Measurements from ENCODE around the gene CDPF1. TPM values are rescaled to one million over a fixed set of nuclear protein-coding genes. Genes with fewer than 3 reads are reported as not detected.
"Not testable (repeated sequence)": the region's sequence is repeated elsewhere in the genome, so short reads cannot be mapped to it uniquely, and the experiment has no call there.

Gene CDPF1
- total RNA-seq, 2 experiments from 2014 or later: 11.2 to 13.6 TPM

DNA sequence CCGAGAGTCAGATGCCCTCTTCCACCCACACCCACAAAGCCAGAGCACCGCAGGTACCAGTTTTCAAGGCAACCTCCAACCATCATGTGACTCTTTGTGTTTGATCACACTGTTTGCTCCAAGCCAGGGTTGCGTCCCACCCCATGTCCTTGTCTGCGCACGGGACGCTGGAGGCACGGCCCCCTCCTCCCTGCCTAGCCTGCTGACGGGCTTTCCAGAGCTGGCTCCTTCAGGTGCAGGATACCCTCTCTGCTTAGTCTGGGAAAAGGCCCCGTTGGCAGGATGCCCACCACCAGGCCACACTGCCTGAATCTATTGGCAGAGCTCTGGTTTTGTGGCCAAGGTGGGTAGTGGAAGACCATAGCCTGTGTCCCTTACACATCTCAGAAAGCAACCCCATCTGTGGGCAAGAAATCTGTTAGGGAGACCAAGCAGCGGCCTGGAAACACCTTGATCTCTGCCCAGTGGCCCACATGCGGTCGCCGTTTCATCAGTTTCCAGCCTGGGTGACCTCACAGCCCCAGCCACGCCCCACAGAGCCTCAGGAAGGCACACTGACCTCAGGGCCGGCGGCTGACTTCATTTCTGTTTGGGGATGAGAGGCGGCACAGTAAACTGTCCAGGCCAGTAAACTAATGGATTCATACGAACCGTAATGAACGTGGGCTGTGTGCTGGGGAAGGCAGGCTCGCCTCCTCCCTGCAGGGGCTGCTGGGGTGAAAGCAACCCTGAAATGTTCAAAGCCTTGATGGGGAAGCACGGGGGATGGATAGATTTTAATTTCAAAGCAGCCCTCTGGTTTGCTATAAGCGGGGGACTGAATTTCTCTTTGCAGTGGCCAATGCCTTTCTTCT is 25.8 kb downstream of the CDPF1 start:
- Mint-ChIP-seq H3K27ac (no peak overlapping the region), H3K36me3 (peaks cover 28% of the 10 kb centered on the region), H3K27me3 (no peaks in the 10 kb centered on the region)

DNA sequence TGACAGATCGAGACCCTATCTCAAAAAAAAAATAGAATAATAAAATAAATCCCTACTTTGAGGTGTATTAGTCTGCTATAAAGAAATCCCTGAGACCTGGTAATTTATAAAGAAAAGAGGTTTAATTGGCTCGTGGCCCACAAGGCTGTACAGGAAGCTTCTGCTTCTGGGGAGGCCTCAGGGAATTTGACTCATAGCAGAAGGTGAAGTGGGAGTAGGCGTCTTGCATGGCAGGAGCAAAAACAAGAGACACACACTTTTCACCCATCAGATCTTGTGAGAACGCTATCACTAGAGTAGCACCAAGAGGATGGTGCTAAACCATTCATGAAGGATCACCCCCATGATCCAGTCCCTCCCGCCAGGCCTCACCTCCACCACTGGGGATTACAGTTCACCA is 29.2 kb downstream of the CDPF1 start:
- H3K27ac Mint-ChIP-seq: no peak overlapping the region
- no peak for DNase-seq
- POLR2A ChIA-PET: no interaction called here

More for the DNA sequence above, 25.8 kb downstream of the CDPF1 start:
- Mint-ChIP-seq H3K9me3 (peaks cover 2% of the 10 kb centered on the region), H3K4me3 (no peak overlapping the region), H3K4me1 (peaks cover 10% of the 10 kb centered on the region)
- POLR2A ChIA-PET: no interaction called here
- ATAC-seq (ENCODE audit: low read depth) (no peak), DNase-seq (no peak)

DNA sequence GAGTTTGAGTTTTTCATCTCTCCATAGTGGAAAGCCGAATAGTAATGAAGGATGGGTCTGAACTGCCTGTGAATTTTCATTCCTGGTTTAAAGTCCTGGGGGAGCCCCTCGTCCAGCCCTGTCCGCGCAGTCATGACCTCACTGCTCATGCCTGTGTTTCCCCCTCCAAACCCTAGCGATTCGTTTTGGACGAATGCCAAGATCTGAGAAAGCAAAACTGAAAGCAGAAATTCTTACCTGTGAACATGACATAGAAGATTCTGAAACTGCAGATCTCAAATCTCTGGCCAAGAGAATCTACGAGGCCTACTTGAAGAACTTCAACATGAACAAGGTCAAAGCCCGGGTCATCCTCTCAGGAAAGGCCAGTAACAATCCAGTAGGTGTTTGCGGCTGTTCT is 30.5 kb downstream of the CDPF1 start:
- POLR2A ChIA-PET: no interaction called here
- peak overlapping the region; percentile 47 for H3K4me3 Mint-ChIP-seq
- H3K4me1 Mint-ChIP-seq: peaks cover 7% of the 10 kb centered on the region
- DNase-seq (no peak), ATAC-seq (ENCODE audit: low read depth) (no peak)
- H3K27ac Mint-ChIP-seq: no peak overlapping the region
- no peaks in the 10 kb centered on the region for H3K27me3 Mint-ChIP-seq
- no peaks in the 10 kb centered on the region for H3K9me3 Mint-ChIP-seq
- H3K36me3 Mint-ChIP-seq: peaks cover 31% of the 10 kb centered on the region

More for the DNA sequence above, 29.2 kb downstream of the CDPF1 start:
- H3K27me3 Mint-ChIP-seq: no peaks in the 10 kb centered on the region
- H3K4me1 Mint-ChIP-seq: peaks cover 10% of the 10 kb centered on the region
- ATAC-seq (ENCODE audit: low read depth): no peak
- H3K9me3 Mint-ChIP-seq: peaks cover 2% of the 10 kb centered on the region
- peaks cover 33% of the 10 kb centered on the region for H3K36me3 Mint-ChIP-seq
- H3K4me3 Mint-ChIP-seq: no peak overlapping the region

DNA sequence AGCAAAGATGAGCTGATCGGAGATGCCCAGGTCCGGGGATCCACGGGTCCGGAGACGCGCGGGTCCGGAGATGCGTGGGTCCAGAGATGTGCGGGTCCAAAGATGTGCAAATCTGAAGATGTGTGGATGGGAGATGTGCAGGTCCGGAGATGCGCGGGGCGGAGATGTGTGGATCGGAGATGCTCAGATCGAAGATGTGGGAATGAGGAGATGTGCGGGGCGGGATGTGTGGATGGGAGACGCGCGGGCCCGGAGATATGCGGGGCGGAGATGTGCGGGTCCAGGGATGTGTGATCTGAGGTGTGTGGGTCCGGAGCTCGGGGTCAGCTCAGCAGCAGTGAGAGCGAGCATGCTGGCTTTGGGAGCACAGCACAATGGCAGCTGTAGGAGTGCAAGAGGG is 35.5 kb downstream of the CDPF1 start:
- no peak for DNase-seq
- Mint-ChIP-seq H3K9me3 (peaks cover 1% of the 10 kb centered on the region), H3K36me3 (peaks cover 56% of the 10 kb centered on the region), H3K4me1 (peaks cover 12% of the 10 kb centered on the region), H3K27ac (no peak overlapping the region), H3K4me3 (no peak overlapping the region), H3K27me3 (no peaks in the 10 kb centered on the region)
- ATAC-seq (ENCODE audit: low read depth): no peak
- POLR2A ChIA-PET: no interaction called here

DNA sequence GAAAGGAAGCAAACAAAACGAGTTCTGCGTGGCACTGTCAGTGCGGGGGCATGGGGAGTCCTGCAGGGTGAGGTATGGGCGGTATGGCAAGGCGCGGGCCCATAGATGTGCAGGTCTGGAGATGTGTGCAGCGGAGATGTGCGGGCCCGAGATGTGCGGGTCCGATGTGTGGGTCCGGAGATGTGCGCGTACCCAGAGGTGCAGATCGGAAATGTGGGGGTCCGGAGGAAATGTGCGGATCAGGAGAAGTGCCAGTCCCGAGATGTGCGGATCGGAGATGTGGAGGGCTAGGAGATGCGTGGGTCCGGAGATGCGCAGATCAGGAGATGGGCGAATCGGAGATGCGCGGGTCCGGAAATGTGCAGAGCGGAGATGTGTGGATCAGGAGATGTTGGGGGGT is 35.9 kb downstream of the CDPF1 start:
- Mint-ChIP-seq H3K36me3 (peaks cover 56% of the 10 kb centered on the region), H3K9me3 (peaks cover 3% of the 10 kb centered on the region), H3K4me3 (no peak overlapping the region), H3K27me3 (no peaks in the 10 kb centered on the region), H3K4me1 (peaks cover 9% of the 10 kb centered on the region), H3K27ac (no peak overlapping the region)
- POLR2A ChIA-PET: no interaction called here
- DNase-seq: no peak
- no peak for ATAC-seq (ENCODE audit: low read depth)

DNA sequence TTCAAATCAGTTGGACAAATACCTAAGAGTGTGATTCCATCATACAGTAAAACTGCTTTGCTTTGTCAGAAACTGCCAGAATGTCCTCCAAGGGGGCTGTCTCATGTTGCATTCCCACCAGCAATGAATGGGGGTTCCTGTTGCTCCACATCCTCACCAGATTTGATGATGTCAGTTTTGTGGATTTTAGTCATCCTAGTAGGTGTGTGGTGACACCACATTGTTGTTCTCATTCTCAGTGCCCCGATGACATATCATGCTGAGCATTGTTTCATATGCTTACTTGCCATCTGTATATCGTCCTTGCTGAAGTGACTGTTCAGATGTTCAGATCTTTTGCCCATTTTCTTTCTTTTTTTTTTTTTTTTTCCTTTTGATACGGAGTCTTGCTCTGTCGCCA is 37.0 kb downstream of the CDPF1 start:
- POLR2A ChIA-PET: no interaction called here
- Mint-ChIP-seq H3K27ac (no peak overlapping the region), H3K27me3 (no peaks in the 10 kb centered on the region), H3K4me3 (no peak overlapping the region), H3K36me3 (peaks cover 63% of the 10 kb centered on the region), H3K9me3 (peaks cover 10% of the 10 kb centered on the region), H3K4me1 (peaks cover 9% of the 10 kb centered on the region)
- ATAC-seq (ENCODE audit: low read depth): no peak
- DNase-seq: no peak

DNA sequence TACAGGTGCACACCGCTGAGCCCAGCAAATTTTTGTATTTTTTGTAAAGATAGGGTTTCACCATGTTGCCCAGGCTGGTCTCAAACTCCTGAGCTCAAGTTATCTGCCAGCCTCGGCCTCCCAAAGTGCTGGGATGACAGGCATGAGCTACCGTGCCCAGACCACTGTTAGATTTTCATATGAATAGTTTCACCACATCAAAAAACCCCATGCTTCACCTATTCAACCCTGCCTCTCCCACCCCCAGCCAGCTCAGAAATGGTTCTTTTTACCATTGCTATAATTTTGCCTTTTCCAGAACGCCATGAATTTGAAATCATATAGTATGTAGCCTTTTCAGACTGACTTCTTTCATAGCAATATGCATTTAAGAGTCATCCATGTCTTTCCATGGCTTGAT is 37.9 kb downstream of the CDPF1 start:
- Mint-ChIP-seq H3K27me3 (no peaks in the 10 kb centered on the region), H3K36me3 (peaks cover 66% of the 10 kb centered on the region), H3K9me3 (peaks cover 10% of the 10 kb centered on the region), H3K4me1 (peaks cover 9% of the 10 kb centered on the region), H3K27ac (no peak overlapping the region), H3K4me3 (no peak overlapping the region)
- ATAC-seq (ENCODE audit: low read depth) (no peak), DNase-seq (no peak)
- POLR2A ChIA-PET: no interaction called here

DNA sequence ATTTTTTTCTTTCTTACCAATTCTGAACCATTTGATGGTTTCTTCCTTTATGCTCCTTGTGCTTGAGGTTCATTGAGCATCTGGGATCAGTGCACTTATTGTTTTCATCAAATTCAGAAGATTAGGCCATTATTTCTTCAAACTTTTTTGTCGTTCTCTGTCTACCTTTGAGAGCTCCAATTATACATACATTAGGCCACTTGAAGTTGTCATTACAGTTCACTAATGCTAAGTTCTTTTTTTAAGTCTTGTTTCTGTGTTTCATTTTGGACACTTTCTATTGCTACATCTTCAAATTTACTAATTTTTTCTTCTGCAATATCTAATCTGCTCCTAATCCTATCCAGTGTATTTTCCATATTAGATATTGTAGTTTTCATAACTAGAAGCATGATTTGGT is 40.8 kb downstream of the CDPF1 start:
- POLR2A ChIA-PET: no interaction called here
- no peaks in the 10 kb centered on the region for H3K27me3 Mint-ChIP-seq
- no peak for ATAC-seq (ENCODE audit: low read depth)
- H3K4me3 Mint-ChIP-seq: no peak overlapping the region
- peaks cover 9% of the 10 kb centered on the region for H3K4me1 Mint-ChIP-seq
- H3K9me3 Mint-ChIP-seq: peaks cover 10% of the 10 kb centered on the region
- no peak for DNase-seq
- no peak overlapping the region for H3K27ac Mint-ChIP-seq
- H3K36me3 Mint-ChIP-seq: peaks cover 64% of the 10 kb centered on the region

DNA sequence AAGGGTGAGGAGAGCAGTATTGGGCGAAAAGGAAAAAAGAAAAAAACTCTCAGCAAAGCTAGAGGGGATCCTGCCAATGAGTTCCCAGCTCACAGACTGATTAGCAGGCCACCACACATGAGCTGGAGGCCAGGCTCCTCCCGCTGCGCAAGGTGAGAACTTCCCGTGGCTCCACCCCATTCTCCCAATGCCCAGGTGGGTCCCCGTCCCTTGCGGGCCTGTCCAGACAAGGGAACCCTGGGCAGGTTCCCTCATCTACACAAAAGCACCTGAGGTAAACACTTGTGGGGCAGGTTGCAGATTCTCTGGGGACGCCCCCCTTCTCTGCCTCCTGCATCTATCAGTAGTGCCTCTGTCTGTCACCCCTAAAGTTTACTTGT is 46.5 kb downstream of the CDPF1 start:
- POLR2A ChIA-PET: no interaction called here
- H3K27ac Mint-ChIP-seq: no peak overlapping the region
- H3K9me3 Mint-ChIP-seq: peaks cover 2% of the 10 kb centered on the region
- no peak for ATAC-seq (ENCODE audit: low read depth)
- no peak overlapping the region for H3K4me3 Mint-ChIP-seq
- H3K36me3 Mint-ChIP-seq: peaks cover 35% of the 10 kb centered on the region
- no peaks in the 10 kb centered on the region for H3K27me3 Mint-ChIP-seq
- DNase-seq: no peak
- peaks cover 2% of the 10 kb centered on the region for H3K4me1 Mint-ChIP-seq

DNA sequence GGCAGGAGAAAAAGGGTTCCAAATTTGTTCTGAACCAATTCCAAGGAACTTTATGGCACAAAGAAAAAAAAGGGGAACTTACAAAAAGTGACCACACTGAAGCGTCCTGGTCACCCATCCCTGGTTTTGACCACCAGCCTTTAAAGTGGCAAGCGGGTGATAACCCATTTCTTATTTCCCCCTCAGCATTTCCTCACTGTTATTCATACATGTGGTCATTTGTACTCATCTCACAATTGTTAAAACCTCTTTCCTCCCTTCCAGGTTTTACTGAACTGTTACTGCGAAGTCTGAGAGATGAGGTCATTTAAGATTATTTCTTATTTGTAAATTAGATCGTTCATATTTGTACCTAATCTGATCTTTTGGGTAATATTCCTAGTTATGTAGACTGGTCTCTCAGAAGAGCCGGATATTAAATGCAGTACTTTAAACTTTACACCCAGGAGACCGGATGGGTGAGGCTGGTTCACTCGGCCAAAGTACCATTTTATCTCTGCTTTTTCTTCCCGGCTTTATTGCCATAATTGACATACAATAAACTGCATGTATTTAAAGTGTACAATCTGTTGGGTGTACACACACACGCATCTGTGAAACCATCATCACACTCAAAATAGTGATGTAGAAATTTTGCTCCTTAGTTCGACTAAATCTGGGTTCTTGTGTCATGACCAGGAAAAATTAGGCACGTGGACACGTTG is 47.0 kb downstream of the CDPF1 start:
- ATAC-seq (ENCODE audit: low read depth): no peak
- Mint-ChIP-seq H3K4me3 (no peak overlapping the region), H3K27ac (no peak overlapping the region), H3K27me3 (no peaks in the 10 kb centered on the region), H3K36me3 (peaks cover 30% of the 10 kb centered on the region), H3K4me1 (peaks cover 2% of the 10 kb centered on the region), H3K9me3 (no peaks in the 10 kb centered on the region)
- no peak for DNase-seq
- POLR2A ChIA-PET: no interaction called here

DNA sequence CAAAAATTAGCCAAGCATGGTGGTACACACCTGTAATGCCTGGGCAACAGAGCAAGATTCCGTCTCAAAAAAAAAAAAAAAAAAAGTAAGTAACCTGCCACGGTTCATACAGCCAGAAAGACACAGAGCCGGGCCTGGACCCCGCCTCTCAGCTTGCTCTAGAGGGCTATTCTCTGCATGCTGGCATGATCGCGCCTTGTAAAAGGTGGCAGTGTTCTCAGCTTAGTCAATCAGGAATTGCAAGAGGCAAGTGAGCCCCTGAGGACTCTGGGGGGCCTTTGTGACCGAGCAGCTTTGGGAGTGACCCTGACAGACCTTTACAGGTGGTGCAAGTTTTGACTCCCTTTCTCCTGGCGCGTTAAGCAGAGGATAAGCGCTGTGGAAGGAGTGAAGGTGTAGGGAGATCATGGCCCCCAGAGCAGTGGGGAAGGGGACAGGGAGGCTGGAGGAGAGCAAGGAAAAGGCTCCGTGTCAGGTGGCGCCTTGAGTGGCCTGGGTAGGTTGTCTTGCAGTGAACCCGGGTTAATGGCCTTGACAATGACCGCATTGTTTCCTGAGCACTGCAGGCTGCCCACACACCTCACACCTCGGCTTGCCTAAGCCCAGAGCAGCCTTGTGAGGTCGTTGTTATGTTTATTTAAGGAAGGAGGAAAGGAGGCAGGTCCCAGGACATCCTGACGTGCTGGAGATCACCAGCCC is 48.9 kb downstream of the CDPF1 start:
- H3K27ac Mint-ChIP-seq: no peak overlapping the region
- H3K27me3 Mint-ChIP-seq: no peaks in the 10 kb centered on the region
- DNase-seq (no peak), ATAC-seq (ENCODE audit: low read depth) (no peak)
- H3K36me3 Mint-ChIP-seq: peaks cover 28% of the 10 kb centered on the region
- no peaks in the 10 kb centered on the region for H3K9me3 Mint-ChIP-seq
- POLR2A ChIA-PET: no interaction called here
- H3K4me1 Mint-ChIP-seq: peaks cover 5% of the 10 kb centered on the region
- H3K4me3 Mint-ChIP-seq: no peak overlapping the region

DNA sequence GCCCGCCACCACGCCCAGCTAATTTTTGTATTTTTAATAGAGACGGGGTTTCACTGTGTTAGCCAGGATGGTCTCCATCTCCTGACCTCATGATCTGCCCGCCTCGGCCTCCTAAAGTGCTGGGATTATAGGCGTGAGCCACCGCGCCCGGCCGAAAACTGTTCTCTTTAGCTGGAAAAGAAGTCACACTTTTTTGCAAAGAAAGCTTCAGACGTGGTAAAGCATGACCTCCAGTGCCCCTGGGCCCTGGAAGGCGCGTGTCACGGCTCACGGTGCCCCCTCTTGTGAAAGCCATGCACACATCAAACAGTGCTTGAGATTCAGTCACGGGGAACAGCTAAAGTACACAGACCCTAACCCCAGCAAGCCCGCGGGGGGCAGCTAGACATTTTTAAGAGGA is 51.3 kb downstream of the CDPF1 start:
- POLR2A ChIA-PET; H3K4me3 Mint-ChIP-seq; H3K4me1 Mint-ChIP-seq; H3K27ac Mint-ChIP-seq; ATAC-seq (ENCODE audit: low read depth); H3K9me3 Mint-ChIP-seq; DNase-seq; H3K27me3 Mint-ChIP-seq: not testable (repeated sequence)
- peaks cover 17% of the 10 kb centered on the region for H3K36me3 Mint-ChIP-seq

DNA sequence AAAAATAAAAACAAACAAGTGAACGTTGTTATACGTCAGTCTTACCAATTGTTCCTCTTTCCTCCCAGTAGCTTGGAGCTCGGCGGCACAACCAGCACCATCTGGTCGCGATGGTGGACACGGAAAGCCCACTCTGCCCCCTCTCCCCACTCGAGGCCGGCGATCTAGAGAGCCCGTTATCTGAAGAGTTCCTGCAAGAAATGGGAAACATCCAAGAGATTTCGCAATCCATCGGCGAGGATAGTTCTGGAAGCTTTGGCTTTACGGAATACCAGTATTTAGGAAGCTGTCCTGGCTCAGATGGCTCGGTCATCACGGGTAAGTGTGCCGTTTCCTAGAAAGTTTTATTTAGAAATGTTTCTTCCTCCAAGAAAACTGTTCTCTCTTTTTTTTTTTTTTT is 51.8 kb downstream of the CDPF1 start:
- ATAC-seq (ENCODE audit: low read depth): no peak
- Mint-ChIP-seq H3K27me3 (no peaks in the 10 kb centered on the region), H3K4me3 (no peak overlapping the region), H3K4me1 (peaks cover 7% of the 10 kb centered on the region), H3K36me3 (peaks cover 12% of the 10 kb centered on the region), H3K9me3 (no peaks in the 10 kb centered on the region), H3K27ac (no peak overlapping the region)
- no peak for DNase-seq
- POLR2A ChIA-PET: no interaction called here

DNA sequence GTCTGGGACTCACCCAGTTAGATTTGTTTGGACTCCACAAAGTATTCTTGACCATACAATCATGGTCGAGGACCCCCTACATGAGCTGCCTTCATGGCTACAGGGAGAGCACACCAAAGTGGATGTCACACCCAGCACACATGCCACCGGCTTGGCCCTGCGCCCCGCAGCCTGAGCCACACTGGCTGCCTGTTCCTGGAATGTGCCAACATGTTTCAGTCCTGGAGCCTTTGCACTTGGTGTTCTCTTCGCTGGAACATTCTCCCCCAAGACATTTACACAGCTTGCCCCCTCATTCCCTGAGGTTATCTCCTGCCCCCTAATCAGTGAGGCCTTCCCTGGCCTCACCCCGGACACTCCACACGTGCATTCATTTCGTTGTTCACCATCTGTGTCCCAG is 53.8 kb downstream of the CDPF1 start:
- Mint-ChIP-seq H3K27ac (no peak overlapping the region), H3K36me3 (peaks cover 15% of the 10 kb centered on the region), H3K27me3 (no peaks in the 10 kb centered on the region), H3K4me3 (no peak overlapping the region), H3K4me1 (peaks cover 5% of the 10 kb centered on the region), H3K9me3 (no peaks in the 10 kb centered on the region)
- POLR2A ChIA-PET: no interaction called here
- DNase-seq (no peak), ATAC-seq (ENCODE audit: low read depth) (no peak)
